ENCODE results near the gene KCNJ12.

Gene KCNJ12

GRCh38 chr17:21365016-21365415 is 11.1 kb upstream of the KCNJ12 start:
- no peak overlapping the region for H3K4me2 ChIP-seq (ENCODE audit: low read length, poor library complexity, severe bottlenecking)
- no peak overlapping the region for H2BK5ac ChIP-seq (ENCODE audit: low read depth, low read length, poor library complexity, severe bottlenecking)
- H2BK120ac ChIP-seq (ENCODE audit: low read depth, low read length), result no peak overlapping the region
- H2BK15ac ChIP-seq (ENCODE audit: low read depth, poor library complexity, severe bottlenecking), result no peak overlapping the region
- H4K8ac ChIP-seq (ENCODE audit: low read length), result no peak overlapping the region
- peaks cover 2% of the 10 kb centered on the region for H3K4me1 ChIP-seq (ENCODE audit: control insufficient read depth, insufficient read depth, low read depth, low read length)
- H3K4ac ChIP-seq (ENCODE audit: low read depth in 1 of 2, low read length in 2 of 2), result no peak overlapping the region
- no peak overlapping the region for H2AK5ac ChIP-seq (ENCODE audit: low read length, severe bottlenecking)
- H3K18ac ChIP-seq (ENCODE audit: low read depth in 1 of 2, low read length in 2 of 2), result no peak overlapping the region
- no peak overlapping the region for H3K4me3 ChIP-seq (ENCODE audit: insufficient read depth in 1 of 2, low read depth in 1 of 2, low read length in 2 of 2)
- H3K79me1 ChIP-seq (replicated peaks; ENCODE audit: low read length, poor library complexity, severe bottlenecking), result no peaks in the 10 kb centered on the region
- H2BK12ac ChIP-seq (ENCODE audit: low read length in 2 of 2), result no peak overlapping the region
- no peak overlapping the region for H3K9ac ChIP-seq (ENCODE audit: low read length)
- H3K27ac ChIP-seq (ENCODE audit: low read length, poor library complexity, severe bottlenecking), result no peak overlapping the region
- no peak overlapping the region for H4K91ac ChIP-seq (ENCODE audit: low read length)
- no peak overlapping the region for H3K14ac ChIP-seq (ENCODE audit: low read length in 2 of 2)
- WGBS, result 89% methylated on average over 6 of the region's 7 CpGs
- no peak overlapping the region for H3K23ac ChIP-seq (ENCODE audit: low read length in 2 of 2)
- H3K27me3 ChIP-seq (ENCODE audit: control insufficient read depth in 1 of 2, insufficient read depth in 1 of 2, low read length in 2 of 2), result peaks cover 63 to 68% of the 10 kb centered on the region in 2 experiments
- no peak for DNase-seq
- no peak overlapping the region for H2AFZ ChIP-seq (ENCODE audit: low read depth, low read length)
- no peaks in the 10 kb centered on the region for H3K9me3 ChIP-seq (ENCODE audit: control insufficient read depth, low read length)
- H3K36me3 ChIP-seq (ENCODE audit: control insufficient read depth in 1 of 2, insufficient read depth in 2 of 2, low read depth in 1 of 2, low read length in 2 of 2), result no peaks in the 10 kb centered on the region

GRCh38 chr17:21368545-21369246 is 7.5 kb upstream of the KCNJ12 start:
- no peak overlapping the region for H4K8ac ChIP-seq (ENCODE audit: low read length)
- H2BK15ac ChIP-seq (ENCODE audit: low read depth, poor library complexity, severe bottlenecking), result no peak overlapping the region
- H3K27me3 ChIP-seq (ENCODE audit: control insufficient read depth in 1 of 2, insufficient read depth in 1 of 2, low read length in 2 of 2), result peaks cover 44 to 80% of the 10 kb centered on the region in 2 experiments
- H2BK5ac ChIP-seq (ENCODE audit: low read depth, low read length, poor library complexity, severe bottlenecking), result no peak overlapping the region
- H3K14ac ChIP-seq (ENCODE audit: low read length in 2 of 2), result no peak overlapping the region
- no peak overlapping the region for H3K18ac ChIP-seq (ENCODE audit: low read depth in 1 of 2, low read length in 2 of 2)
- H2BK12ac ChIP-seq (ENCODE audit: low read length in 2 of 2), result no peak overlapping the region
- 84% methylated on average over 15 of the region's 15 CpGs for WGBS
- H2AK5ac ChIP-seq (ENCODE audit: low read length, severe bottlenecking), result no peak overlapping the region
- no peak overlapping the region for H3K4ac ChIP-seq (ENCODE audit: low read depth in 1 of 2, low read length in 2 of 2)
- H3K4me3 ChIP-seq (ENCODE audit: insufficient read depth in 1 of 2, low read depth in 1 of 2, low read length in 2 of 2), result no peak overlapping the region
- no peak overlapping the region for H3K23ac ChIP-seq (ENCODE audit: low read length in 2 of 2)
- no peaks in the 10 kb centered on the region for H3K79me1 ChIP-seq (replicated peaks; ENCODE audit: low read length, poor library complexity, severe bottlenecking)
- peaks cover 4% of the 10 kb centered on the region for H3K4me1 ChIP-seq (ENCODE audit: control insufficient read depth, insufficient read depth, low read depth, low read length)
- H3K9me3 ChIP-seq (ENCODE audit: control insufficient read depth, low read length), result no peaks in the 10 kb centered on the region
- H4K91ac ChIP-seq (ENCODE audit: low read length), result no peak overlapping the region
- no peak overlapping the region for H2AFZ ChIP-seq (ENCODE audit: low read depth, low read length)
- no peak overlapping the region for H3K9ac ChIP-seq (ENCODE audit: low read length)
- H3K36me3 ChIP-seq (ENCODE audit: control insufficient read depth in 1 of 2, insufficient read depth in 2 of 2, low read depth in 1 of 2, low read length in 2 of 2), result no peaks in the 10 kb centered on the region
- H3K4me2 ChIP-seq (ENCODE audit: low read length, poor library complexity, severe bottlenecking), result no peak overlapping the region
- H3K27ac ChIP-seq (ENCODE audit: low read length, poor library complexity, severe bottlenecking), result no peak overlapping the region
- H2BK120ac ChIP-seq (ENCODE audit: low read depth, low read length), result no peak overlapping the region
- DNase-seq, result no peak

- no peak overlapping the region for H3K4me3 ChIP-seq (ENCODE audit: insufficient read depth in 1 of 2, low read depth in 1 of 2, low read length in 2 of 2)
- H2BK5ac ChIP-seq (ENCODE audit: low read depth, low read length, poor library complexity, severe bottlenecking), result no peak overlapping the region
- no peak overlapping the region for H3K18ac ChIP-seq (ENCODE audit: low read depth in 1 of 2, low read length in 2 of 2)
- no peak for DNase-seq
- H3K4ac ChIP-seq (ENCODE audit: low read depth in 1 of 2, low read length in 2 of 2), result no peak overlapping the region
- H2AK5ac ChIP-seq (ENCODE audit: low read length, severe bottlenecking), result no peak overlapping the region
- H3K23ac ChIP-seq (ENCODE audit: low read length in 2 of 2), result no peak overlapping the region
- no peak overlapping the region for H3K27ac ChIP-seq (ENCODE audit: low read length, poor library complexity, severe bottlenecking)
- H4K8ac ChIP-seq (ENCODE audit: low read length), result no peak overlapping the region
- no peak overlapping the region for H2BK120ac ChIP-seq (ENCODE audit: low read depth, low read length)
- no peak overlapping the region for H2BK12ac ChIP-seq (ENCODE audit: low read length in 2 of 2)
- no peak overlapping the region for H4K91ac ChIP-seq (ENCODE audit: low read length)
- no peak overlapping the region for H2AFZ ChIP-seq (ENCODE audit: low read depth, low read length)
- no peaks in the 10 kb centered on the region for H3K79me1 ChIP-seq (replicated peaks; ENCODE audit: low read length, poor library complexity, severe bottlenecking)
- no peak overlapping the region for H3K9ac ChIP-seq (ENCODE audit: low read length)
- H3K9me3 ChIP-seq (ENCODE audit: control insufficient read depth, low read length), result no peaks in the 10 kb centered on the region
- H3K27me3 ChIP-seq (ENCODE audit: control insufficient read depth in 1 of 2, insufficient read depth in 1 of 2, low read length in 2 of 2), result peaks cover 47 to 83% of the 10 kb centered on the region in 2 experiments
- peaks cover 4% of the 10 kb centered on the region for H3K4me1 ChIP-seq (ENCODE audit: control insufficient read depth, insufficient read depth, low read depth, low read length)
- H3K36me3 ChIP-seq (ENCODE audit: control insufficient read depth in 1 of 2, insufficient read depth in 2 of 2, low read depth in 1 of 2, low read length in 2 of 2), result no peaks in the 10 kb centered on the region
- no peak overlapping the region for H3K4me2 ChIP-seq (ENCODE audit: low read length, poor library complexity, severe bottlenecking)
- no peak overlapping the region for H2BK15ac ChIP-seq (ENCODE audit: low read depth, poor library complexity, severe bottlenecking)
- no peak overlapping the region for H3K14ac ChIP-seq (ENCODE audit: low read length in 2 of 2)
- 90% methylated on average over 5 of the region's 5 CpGs for WGBS
These were observed 6.8 kb upstream of the KCNJ12 start for GRCh38 chr17:21369395-21369794.

- Histone ChIP-seq H3K79me1 (replicated peaks; ENCODE audit: low read length, poor library complexity, severe bottlenecking) (no peaks in the 10 kb centered on the region), H2BK15ac (ENCODE audit: low read depth, poor library complexity, severe bottlenecking) (no peak overlapping the region), H2BK5ac (ENCODE audit: low read depth, low read length, poor library complexity, severe bottlenecking) (no peak overlapping the region), H3K4me3 (ENCODE audit: insufficient read depth in 1 of 2, low read depth in 1 of 2, low read length in 2 of 2) (no peak overlapping the region), H2BK120ac (ENCODE audit: low read depth, low read length) (no peak overlapping the region), H3K27me3 (ENCODE audit: control insufficient read depth in 1 of 2, insufficient read depth in 1 of 2, low read length in 2 of 2) (peaks cover 55 to 91% of the 10 kb centered on the region in 2 experiments), H3K4ac (ENCODE audit: low read depth in 1 of 2, low read length in 2 of 2) (no peak overlapping the region), H3K18ac (ENCODE audit: low read depth in 1 of 2, low read length in 2 of 2) (no peak overlapping the region), H3K4me2 (ENCODE audit: low read length, poor library complexity, severe bottlenecking) (no peak overlapping the region), H2AK5ac (ENCODE audit: low read length, severe bottlenecking) (no peak overlapping the region), H4K91ac (ENCODE audit: low read length) (no peak overlapping the region), H4K8ac (ENCODE audit: low read length) (peak overlapping the region; percentile 29), H3K9ac (ENCODE audit: low read length) (no peak overlapping the region), H3K27ac (ENCODE audit: low read length, poor library complexity, severe bottlenecking) (no peak overlapping the region), H2AFZ (ENCODE audit: low read depth, low read length) (no peak overlapping the region), H3K4me1 (ENCODE audit: control insufficient read depth, insufficient read depth, low read depth, low read length) (peaks cover 4% of the 10 kb centered on the region), H3K36me3 (ENCODE audit: control insufficient read depth in 1 of 2, insufficient read depth in 2 of 2, low read depth in 1 of 2, low read length in 2 of 2) (no peaks in the 10 kb centered on the region), H3K9me3 (ENCODE audit: control insufficient read depth, low read length) (no peaks in the 10 kb centered on the region), H3K14ac (ENCODE audit: low read length in 2 of 2) (no peak overlapping the region), H3K23ac (ENCODE audit: low read length in 2 of 2) (no peak overlapping the region), H2BK12ac (ENCODE audit: low read length in 2 of 2) (no peak overlapping the region)
- WGBS, result 1% methylated on average over 6 of the region's 6 CpGs
- peak; percentile 33 for DNase-seq
These were observed 5.7 kb upstream of the KCNJ12 start for GRCh38 chr17:21370430-21370829.

Measured in mesenchymal stem cell (in vitro differentiated cells and primary cell).